LNCAP (cell line): ENCODE results near the gene KCNQ5.

ENCODE experiments used
- CTCF ChIP-seq: fragments of 450-650 bp; IDR thresholded peaks from 2 replicates; pipeline ENCODE4 v1.5.1; 2017; ENCODE audit warnings: mild to moderate bottlenecking

The KCNQ5 gene

GRCh38 chr6:73003302-73003701 lies 381.4 kb downstream of the KCNQ5 start:
- TF ChIP-seq CTCF, result no peak

- no peak for TF ChIP-seq CTCF
Measured at GRCh38 chr6:73004231-73004630, 382.4 kb downstream of the KCNQ5 start.

DNA sequence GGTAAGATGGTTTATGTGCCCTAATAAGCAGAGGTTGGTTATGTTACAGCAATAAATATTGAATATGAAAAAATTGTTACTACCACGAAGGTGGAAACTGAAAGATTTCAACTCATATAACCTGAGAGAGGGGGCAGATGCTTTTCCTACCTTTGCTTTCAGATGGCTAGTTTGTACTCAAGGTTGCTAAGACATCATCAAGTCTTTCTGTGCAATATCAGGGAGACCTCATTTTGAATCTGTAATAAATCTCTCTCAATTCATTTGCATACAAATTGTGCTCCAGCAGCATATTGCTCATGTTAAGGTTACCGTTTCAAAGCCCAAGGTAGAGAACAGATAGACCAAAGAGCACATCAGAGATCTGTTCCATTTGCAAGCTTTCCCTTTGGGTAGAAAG lies 383.0 kb downstream of the KCNQ5 start:
- no peak for TF ChIP-seq CTCF

- no peak for TF ChIP-seq CTCF
Measured at GRCh38 chr6:73006146-73006545, 384.3 kb downstream of the KCNQ5 start.

DNA sequence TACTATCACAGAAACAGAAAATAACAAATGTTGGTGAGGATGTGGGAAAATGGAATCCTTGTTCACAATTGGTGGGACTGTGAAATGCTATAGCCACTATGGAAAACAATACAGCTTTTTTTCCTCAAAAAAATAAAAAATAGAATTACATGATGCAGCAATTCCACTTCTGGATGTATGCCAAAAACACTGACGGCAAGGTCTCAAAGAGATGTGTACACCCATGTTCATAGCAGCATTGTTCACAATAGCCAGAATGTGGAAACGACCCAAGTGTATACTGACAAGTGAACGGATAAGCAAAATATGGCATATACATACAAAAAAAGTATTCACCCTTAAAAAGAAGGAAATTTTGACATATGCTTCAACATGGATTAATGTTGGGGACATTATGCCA lies 390.1 kb downstream of the KCNQ5 start:
- TF ChIP-seq CTCF, result no peak

- TF ChIP-seq CTCF, result no peak
Measured at GRCh38 chr6:73017476-73017875, 395.6 kb downstream of the KCNQ5 start.

DNA sequence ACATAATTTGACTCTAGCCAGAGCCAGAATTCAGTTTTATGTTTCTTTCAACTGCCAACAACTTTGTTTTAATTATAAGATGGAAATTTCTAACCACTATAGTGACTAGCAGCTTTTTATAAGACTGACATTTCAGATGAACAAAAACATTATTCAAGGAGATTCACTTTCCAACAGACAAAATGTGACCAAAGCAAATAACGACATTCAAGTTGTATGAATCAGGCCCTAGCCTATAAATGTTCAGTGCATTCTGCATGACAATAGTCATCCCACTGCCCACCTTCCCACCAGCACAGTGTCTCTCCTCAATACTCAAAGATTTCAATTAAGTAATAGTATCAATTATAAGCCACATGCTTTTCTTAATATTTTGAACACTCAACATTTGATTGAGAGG lies 402.7 kb downstream of the KCNQ5 start:
- no peak for TF ChIP-seq CTCF

DNA sequence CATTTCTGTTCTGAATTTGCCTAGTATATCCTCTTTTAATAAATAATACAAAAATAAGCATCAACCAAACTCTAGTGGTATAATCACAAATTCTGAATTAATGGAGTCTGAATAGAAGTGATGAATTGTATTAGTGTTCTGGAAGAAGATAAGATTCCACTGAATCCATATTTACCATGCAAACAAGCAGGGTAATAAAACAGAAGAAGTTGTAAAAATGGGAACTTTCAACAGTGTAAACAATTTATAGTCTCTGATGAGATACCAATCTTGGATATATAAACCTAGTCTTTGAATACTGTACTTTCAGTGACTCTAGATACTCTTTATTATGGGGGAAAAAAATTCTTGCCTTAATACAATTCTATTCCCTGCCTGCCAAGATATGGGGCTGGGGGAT lies 405.8 kb downstream of the KCNQ5 start:
- TF ChIP-seq CTCF, result no peak
